T-helper 2 cell treated with Interferon-gamma antibody and Interleukin-4, amounts not matched to agents 100 ng/mL and 5 ng/mL, for 36 hours (primary cell): Measurements from ENCODE around the gene TRRAP. TPM values are rescaled to one million over a fixed set of nuclear protein-coding genes. Genes with fewer than 3 reads are reported as not detected.

ENCODE experiments used
- intact Hi-C: fragments of 100-400 bp; cut with micrococcal nuclease; formaldehyde crosslinking; loops from one replicate; pipeline ENCODE4 v1.15.1; 2023
- total RNA-seq: library from RNA; stranded (reverse); gene quantifications from 2 replicates; pipeline ENCODE4 v1.2.3, GENCODE V29; 2022

TRRAP gene
- total RNA-seq, 1 donor from 2014 or later: 62.4 TPM

GRCh38 chr7:99046722-99047121, 168.4 kb downstream of the TRRAP start:
- intact Hi-C loops: no loop called here

- intact Hi-C loops: no loop called here
These were observed 169.3 kb downstream of the TRRAP start for GRCh38 chr7:99047526-99048077.

- intact Hi-C loops: no loop called here
These were observed 172.6 kb downstream of the TRRAP start for GRCh38 chr7:99050971-99051370.

GRCh38 chr7:99054781-99055180, 176.4 kb downstream of the TRRAP start:
- intact Hi-C loops: no loop called here

DNA sequence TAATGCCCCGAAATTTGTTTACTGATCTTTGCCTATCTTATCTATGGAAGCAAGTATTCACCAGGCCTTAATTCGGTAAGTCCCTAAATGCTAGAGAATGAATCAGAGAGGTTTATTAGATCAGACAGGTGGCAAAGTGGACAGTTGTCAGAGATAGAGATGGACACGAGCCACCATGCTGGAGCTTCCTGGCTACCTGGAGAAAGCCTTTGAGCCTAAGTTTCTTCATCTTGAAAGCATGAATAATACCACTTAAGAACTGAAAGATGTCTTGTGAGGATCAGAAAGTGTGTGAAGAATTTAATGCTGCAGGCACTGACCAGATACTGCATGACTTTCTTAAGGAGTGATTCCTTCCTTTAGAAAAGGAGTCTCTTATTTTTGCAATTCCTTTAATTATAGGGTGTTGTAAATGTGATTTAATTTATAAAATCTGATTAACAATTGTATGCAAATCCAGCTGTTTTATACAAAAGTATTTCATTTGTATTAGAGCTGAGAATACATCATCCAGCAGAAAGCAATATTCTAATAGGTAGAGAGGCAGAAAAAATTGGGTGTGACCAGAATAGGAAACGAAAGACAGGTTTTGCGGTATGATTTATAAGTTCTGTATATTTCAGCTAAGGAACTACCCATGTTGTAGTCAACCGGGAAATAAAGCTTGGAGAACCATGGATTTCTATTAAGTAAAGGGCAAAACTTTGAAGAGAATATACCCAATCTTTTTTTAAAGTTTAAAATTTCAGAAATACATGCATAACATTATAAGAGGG, 182.9 kb downstream of the TRRAP start:
- intact Hi-C loops: no loop called here

Other genes with a start within 250 kb of the TRRAP start
- not detected in 2 replicates for gene TMEM130, start 8.5 kb upstream of the TRRAP start, total RNA-seq